Erythroblast (primary cell): ENCODE data around the gene GPX3.

Experiments
- DNase-seq, 2 experiments: peaks; one replicate each; lab custom pipeline; 2025; lab: John Stamatoyannopoulos, UW
- GATA1 ChIP-seq: IDR thresholded peaks from 2 replicates; pipeline ENCODE4 v1.6.1; 2011; ENCODE audit warnings: low read depth, mild to moderate bottlenecking, control low read depth, low read length, moderate library complexity
- POLR2A ChIP-seq: IDR thresholded peaks from 2 replicates; pipeline ENCODE4 v1.6.1; 2011; ENCODE audit warnings: mild to moderate bottlenecking, low read length

The GPX3 gene

DNA sequence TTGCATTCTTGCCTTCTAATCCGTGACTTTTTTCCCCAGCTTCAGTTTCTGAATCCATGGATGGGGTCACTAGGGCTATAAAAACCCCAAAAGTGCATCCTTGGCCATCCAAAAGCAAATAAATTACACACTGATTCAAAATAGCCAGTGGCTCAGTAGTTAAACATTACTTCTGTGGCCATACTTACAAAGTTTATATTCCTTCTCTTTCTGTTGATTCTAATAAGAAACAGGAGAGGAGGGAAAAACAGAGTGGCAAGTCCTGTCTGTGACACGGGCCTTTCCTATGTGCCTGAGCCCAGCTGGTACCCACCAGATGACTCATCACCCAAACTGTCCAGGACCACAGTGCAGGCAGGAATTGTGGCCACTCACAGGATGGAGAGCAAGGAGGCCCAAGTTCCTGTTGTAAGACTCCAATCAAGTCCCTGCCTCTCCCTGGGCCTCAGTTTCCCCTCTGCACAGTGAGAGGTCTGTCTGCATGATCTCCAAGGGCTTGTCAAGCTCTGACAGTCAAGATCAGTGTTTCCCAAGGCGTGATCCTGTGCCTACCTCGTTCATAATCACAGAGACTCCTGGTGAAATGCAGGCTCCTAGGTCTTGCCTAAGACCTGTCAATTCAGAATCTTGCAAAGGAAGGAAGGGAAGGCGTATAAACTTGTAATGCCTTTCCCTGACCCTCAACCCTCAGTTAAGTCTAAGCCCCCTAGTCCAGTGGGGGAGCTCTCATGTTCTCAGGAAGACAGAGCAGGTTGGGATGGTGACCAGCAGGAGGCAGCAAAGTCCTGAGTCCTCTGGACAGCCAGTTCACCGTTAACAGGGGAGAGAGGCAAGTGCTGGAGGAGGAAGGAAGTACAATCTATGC is 30.9 kb downstream of the GPX3 start:
- DNase-seq: peak; percentile 77 to 88
- no peak for TF ChIP-seq POLR2A
- TF ChIP-seq GATA1: no peak

DNA sequence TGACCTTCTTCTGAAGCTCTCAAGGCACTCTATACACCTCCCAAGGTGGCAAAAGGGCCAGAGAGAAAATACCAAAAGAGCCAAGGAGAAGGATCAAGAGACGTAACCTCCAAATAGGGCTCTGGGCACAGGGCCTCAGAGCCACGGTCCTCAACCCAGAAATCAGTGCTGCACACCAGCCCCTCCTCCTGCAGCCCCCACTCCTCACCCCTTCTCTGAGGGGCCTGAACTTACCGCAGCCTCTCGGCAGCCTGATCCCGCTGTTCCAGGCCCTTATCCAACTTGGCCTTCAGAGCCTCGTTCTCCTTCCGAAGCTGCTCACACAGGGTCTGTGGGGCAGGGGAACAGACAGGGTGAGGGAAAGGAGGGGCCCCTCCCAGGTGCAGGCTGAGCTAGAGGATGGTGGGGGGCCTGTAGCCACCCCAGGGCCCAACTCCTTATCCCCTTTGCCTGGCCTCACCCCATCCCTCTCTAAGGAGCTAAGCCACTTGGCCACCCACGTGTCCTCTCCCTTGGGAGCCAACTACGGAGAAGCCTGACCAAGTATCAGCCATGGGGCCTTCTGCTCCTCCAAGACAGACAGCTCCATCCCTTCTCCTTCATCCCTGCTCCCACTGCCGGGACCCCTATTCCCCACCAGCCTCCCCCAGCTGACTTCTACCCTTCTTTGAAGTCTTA is 31.7 kb downstream of the GPX3 start:
- no peak for DNase-seq
- TF ChIP-seq POLR2A (no peak), GATA1 (no peak)

DNA sequence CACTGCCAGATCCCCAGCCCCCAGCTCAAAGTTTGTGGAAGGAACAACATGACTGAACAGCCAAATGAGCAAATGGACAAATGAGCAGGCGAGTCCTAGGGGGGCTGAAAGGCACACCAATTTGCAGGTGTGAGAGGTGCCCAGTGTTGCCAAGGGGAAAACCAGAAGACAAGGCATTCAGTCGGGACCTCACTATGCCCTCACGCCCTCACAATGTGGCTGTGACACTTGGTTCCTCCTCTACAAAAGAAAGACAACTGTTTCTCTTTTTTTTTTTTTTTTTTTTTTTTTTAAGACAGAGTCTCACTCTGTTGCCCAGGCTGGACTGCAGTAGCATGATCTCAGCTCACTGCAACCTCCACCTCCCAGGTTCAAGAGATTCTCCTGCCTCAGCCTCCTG is 32.4 kb downstream of the GPX3 start:
- no peak for DNase-seq
- TF ChIP-seq POLR2A: no peak
- no peak for TF ChIP-seq GATA1

- no peak for TF ChIP-seq GATA1
- TF ChIP-seq POLR2A: no peak
- no peak for DNase-seq
Observed at GRCh38 chr5:151053796-151054462, 33.5 kb downstream of the GPX3 start.

DNA sequence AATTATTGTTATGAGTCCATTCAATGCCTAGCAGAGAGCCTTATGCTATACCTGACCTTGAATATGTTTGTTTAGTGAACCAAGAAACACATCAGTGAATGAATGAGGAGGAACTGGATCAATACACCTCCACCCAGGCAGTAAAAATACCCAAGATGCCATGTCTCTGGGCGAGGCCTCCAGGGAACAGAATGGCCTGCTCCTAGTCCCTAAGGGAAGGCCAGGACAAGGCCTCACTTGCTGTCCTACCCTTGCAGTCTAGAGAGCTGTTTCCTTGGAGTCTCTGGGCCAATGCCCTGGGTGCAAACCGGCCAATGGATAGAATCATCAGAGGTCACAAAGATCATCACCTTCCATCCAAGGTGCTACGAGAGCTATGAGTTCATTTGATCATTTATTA is 34.3 kb downstream of the GPX3 start:
- TF ChIP-seq GATA1 (no peak), POLR2A (no peak)
- DNase-seq: no peak

DNA sequence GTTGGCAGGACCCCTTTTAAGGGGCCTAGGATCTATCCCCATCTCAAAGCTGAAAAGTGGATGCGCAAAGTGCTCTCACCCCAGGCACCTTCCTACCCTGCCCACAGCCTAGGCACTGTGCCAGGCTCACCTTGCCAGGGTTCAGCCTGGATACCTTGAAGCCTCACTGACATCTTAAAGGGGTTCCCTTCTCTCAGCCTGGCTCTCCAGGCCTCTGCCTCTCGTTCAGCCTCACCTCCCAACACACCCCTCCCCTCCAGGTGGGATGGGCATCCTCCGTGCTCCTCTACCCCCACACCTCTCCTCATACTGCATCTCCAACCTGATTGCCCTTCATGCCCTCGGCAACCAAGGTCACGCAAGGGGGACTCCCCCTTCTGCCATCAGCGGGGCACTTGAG is 34.9 kb downstream of the GPX3 start:
- TF ChIP-seq POLR2A (no peak), GATA1 (no peak)
- DNase-seq: no peak

GRCh38 chr5:151056379-151057325 is 36.3 kb downstream of the GPX3 start:
- TF ChIP-seq POLR2A (no peak), GATA1 (no peak)
- DNase-seq: no peak

DNA sequence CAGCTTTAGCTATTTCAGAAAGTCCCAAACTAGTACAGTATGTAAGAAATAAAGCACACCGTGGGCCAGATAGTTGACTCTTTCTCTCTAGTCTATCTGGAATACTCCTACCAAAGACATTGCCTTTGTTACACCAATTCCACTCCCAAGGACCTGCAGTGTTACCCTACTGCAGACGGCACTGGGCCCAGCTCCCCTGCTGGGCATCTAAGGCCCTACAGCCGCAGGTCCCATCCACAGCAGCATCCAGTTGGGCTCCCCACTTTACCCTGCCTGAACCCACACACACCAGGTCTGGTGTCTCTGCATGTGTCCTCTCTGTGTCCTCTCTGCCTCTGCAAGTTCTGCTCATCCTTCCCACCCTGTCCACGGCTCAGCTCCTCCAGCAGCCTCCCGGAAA is 37.9 kb downstream of the GPX3 start:
- TF ChIP-seq POLR2A (no peak), GATA1 (no peak)
- no peak for DNase-seq

DNA sequence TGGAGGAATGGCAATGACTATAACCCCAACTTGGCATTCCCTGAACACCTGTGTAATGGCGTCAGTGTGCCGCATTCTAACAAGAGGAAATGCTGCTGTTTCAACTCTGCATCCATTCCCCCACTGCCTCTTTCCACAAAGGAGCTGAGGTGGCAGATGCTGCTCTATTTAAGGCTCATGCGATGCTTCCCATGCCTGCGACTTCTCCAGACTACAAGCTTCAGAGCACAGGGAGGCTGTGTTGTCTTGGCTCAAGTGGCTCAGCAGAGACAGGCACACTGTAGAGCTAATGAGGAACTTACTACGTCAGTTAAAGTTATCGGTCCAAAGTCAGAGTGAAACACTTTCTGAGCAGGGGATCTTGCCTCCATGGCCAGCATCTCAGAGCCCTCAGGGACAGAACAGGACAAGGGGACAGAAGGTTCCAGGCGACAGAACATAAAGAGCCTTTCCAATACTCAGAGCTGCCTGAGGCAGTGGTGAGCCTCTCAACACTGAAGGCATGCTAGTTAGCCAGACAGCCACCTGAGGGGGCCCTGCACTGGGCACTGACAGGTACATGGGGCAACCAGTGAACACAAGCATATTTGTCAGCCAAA is 38.6 kb downstream of the GPX3 start:
- no peak for DNase-seq
- TF ChIP-seq POLR2A: no peak
- TF ChIP-seq GATA1: no peak

DNA sequence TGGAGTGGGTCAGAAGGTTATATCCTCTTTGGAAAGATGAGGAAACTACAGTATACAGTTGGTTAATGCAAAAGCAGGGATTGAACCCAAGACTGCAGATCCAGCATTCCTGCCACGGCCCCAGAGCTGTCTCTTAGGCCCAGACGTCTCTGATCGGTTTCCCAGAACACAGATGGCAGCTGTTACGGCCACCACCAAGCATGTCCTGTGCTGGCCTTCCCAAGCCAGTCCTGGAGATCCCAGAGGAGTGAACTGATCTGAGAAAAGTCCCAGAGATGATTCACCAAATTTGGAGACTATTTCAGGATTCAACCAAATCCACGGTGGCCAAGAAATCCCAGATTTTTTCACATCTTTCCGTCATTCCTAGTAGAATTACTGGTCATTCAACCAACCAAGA is 40.4 kb downstream of the GPX3 start:
- TF ChIP-seq GATA1 (no peak), POLR2A (no peak)

DNA sequence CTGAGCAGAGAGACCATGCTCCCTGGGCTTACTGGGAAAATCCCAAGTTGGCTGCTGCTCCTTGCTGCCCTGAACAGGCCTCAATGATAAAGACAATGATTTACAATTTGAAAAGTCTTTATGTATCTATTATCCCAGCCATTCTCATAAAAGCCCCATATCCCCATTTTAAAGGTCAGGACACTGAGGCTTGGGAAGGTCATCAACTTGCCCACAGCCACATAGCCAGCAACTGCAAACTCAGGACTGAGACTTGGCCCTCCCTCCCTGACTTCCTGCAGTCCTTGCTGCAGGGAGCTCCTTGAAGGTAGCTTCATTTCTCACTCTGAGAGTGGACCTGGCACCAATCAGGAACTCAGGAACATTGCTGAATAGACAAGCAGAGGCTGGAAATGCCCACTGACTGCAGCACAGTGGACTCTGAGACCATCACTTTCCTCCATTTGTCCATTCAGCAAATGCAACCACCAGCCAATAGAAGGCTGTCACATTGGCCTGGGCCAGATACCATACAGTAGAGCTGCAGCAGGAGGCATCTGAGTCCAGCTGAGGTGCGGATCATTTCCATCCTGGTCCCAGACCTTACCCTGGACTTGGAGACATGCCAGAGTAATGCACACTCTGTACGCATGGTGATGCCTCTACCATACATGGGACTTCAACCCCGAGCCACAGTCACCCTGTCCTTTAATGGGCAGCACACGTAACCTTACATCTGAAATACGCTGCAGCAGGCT is 42.2 kb downstream of the GPX3 start:
- TF ChIP-seq GATA1 (no peak), POLR2A (no peak)
- DNase-seq: no peak

More for the DNA sequence above, 40.4 kb downstream of the GPX3 start:
- DNase-seq: no peak

DNA sequence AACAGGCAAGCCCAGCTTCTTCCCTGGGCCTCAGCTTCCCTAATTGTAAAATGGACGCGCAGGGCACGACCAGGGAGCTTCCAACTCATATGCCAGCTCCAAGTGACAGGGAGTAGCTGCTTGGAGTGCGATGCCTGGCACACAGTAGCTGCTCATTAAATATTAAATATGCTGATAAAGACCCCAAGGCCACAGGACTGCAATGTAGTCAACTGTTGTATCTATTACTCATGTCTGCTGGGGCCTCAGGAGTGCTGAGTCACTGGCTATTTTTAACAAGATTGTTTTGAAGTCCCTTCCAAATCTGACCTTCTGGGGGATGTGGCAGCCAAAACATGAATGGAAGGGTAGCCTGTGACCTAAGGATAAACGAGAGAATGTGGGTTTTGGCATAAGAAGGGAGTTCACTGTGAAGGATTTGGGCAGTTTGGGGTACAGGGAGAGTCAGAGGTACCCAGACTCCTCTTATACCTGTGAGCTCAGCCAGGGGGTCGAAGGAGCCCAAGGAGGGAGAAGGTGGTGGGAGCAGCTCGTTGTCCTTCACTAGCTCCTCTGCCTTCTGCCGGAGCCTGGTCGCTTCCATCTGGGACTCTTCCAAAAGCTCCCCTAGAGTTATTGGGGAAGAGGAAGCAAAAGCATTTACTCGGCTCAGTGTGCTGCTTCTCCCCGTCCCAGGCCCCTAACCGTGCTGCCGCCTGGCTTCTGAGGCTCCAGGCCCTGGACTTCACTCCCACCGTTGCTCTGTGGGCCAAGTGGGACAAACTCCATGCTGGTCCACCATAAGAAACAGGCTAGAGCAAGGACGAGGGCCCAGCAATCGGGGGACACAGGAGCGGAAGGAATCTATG is 43.0 kb downstream of the GPX3 start:
- peak; percentile 54 to 68 for DNase-seq
- no peak for TF ChIP-seq POLR2A
- no peak for TF ChIP-seq GATA1
